ENCODE data around the gene OR10C1. TPM values are rescaled to one million over a fixed set of nuclear protein-coding genes. Genes with fewer than 3 reads are reported as not detected.

Gene OR10C1, protein sequence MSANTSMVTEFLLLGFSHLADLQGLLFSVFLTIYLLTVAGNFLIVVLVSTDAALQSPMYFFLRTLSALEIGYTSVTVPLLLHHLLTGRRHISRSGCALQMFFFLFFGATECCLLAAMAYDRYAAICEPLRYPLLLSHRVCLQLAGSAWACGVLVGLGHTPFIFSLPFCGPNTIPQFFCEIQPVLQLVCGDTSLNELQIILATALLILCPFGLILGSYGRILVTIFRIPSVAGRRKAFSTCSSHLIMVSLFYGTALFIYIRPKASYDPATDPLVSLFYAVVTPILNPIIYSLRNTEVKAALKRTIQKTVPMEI
- polyA plus RNA-seq (2013, experiment 1 of 2): not detected
- polyA plus RNA-seq (2013, experiment 2 of 2): not detected

DNA sequence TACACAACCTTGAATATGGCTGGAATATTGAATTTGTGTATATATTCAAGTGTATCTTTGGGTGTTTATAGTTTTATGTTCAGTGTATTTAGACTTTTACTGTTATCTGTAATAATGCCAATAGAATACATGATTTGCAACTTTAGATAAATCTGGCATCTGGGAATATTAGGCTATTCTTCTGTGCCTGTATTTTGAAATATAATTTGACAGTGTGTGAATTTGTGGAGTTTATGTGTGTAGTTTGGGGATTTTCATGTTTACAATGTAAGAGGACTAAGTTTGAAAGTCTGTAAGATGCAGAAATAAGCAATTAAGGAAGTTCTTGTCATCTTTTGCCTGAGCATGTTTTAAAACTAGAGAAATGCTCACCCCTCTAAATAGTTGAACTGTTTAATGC is at the start of gene OR10C1:
Gene OR10C1 (plus strand): TSS at position 301 of the 400 bp plus-strand sequence. CDS start 710 bp downstream, outside the sequence.
- no peak within 1 kb of the TSS for H3K9ac ChIP-seq (ENCODE audit: low read length)
- no peak within 1 kb of the TSS for H4K8ac ChIP-seq (ENCODE audit: low read length)
- H3K23ac ChIP-seq (ENCODE audit: low read length in 2 of 2): no peak within 1 kb of the TSS
- H2BK15ac ChIP-seq (ENCODE audit: low read depth, poor library complexity, severe bottlenecking): no peak within 1 kb of the TSS
- H3K36me3 ChIP-seq (ENCODE audit: control insufficient read depth in 1 of 2, insufficient read depth in 2 of 2, low read depth in 1 of 2, low read length in 2 of 2): no peaks in the 10 kb centered on the region
- no peak within 1 kb of the TSS for H2BK12ac ChIP-seq (ENCODE audit: low read length in 2 of 2)
- H3K9me3 ChIP-seq (ENCODE audit: control insufficient read depth, low read length): no peaks in the 10 kb centered on the region
- H3K27me3 ChIP-seq (ENCODE audit: control insufficient read depth in 1 of 2, insufficient read depth in 1 of 2, low read length in 2 of 2): no peaks in the 10 kb centered on the region
- no peaks in the 10 kb centered on the region for H3K4me1 ChIP-seq (ENCODE audit: control insufficient read depth, insufficient read depth, low read depth, low read length)
- H3K27ac ChIP-seq (ENCODE audit: low read length, poor library complexity, severe bottlenecking): no peak within 1 kb of the TSS
- H3K18ac ChIP-seq (ENCODE audit: low read depth in 1 of 2, low read length in 2 of 2): no peak within 1 kb of the TSS
- H3K4ac ChIP-seq (ENCODE audit: low read depth in 1 of 2, low read length in 2 of 2): no peak within 1 kb of the TSS
- H3K14ac ChIP-seq (ENCODE audit: low read length in 2 of 2): no peak within 1 kb of the TSS
- H3K4me3 ChIP-seq (ENCODE audit: insufficient read depth in 1 of 2, low read depth in 1 of 2, low read length in 2 of 2): no peak within 1 kb of the TSS
- no peak within 1 kb of the TSS for H3K4me2 ChIP-seq (ENCODE audit: low read length, poor library complexity, severe bottlenecking)
- no peak within 1 kb of the TSS for H2BK120ac ChIP-seq (ENCODE audit: low read depth, low read length)
- H4K91ac ChIP-seq (ENCODE audit: low read length): no peak within 1 kb of the TSS
- H2BK5ac ChIP-seq (ENCODE audit: low read depth, low read length, poor library complexity, severe bottlenecking): no peak within 1 kb of the TSS
- no peak for DNase-seq
- no peaks in the 10 kb centered on the region for H3K79me1 ChIP-seq (replicated peaks; ENCODE audit: low read length, poor library complexity, severe bottlenecking)
- no peak within 1 kb of the TSS for H2AK5ac ChIP-seq (ENCODE audit: low read length, severe bottlenecking)
- no peak within 1 kb of the TSS for H2AFZ ChIP-seq (ENCODE audit: low read depth, low read length)

DNA sequence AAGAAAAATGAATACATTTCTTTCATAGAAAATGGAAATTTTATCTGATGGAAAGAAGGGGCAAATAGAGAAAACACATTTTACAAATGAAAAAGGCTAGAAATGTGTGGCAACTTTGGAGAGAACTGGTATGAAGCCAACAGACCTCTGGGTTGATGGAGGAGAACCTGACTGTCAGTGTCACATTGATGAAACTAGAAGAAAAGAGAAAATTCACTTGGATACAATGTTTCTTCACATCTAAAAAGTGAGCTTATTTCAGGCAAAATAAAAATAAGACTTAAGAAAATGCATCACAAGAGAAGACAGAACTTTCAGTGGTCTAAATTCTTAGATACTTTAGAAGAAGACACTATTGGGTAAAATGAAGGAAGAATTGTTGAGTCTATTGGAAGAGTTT is 43.8 kb upstream of the OR10C1 start, which contains the start of gene OR12D2:
Gene OR12D2 (plus strand): TSS at position 301 of the 400 bp plus-strand sequence. CDS start 1,069 bp downstream, outside the sequence.
- no peak within 1 kb of the TSS for H4K91ac ChIP-seq (ENCODE audit: low read length)
- no peak within 1 kb of the TSS for H3K23ac ChIP-seq (ENCODE audit: low read length in 2 of 2)
- H2BK120ac ChIP-seq (ENCODE audit: low read depth, low read length): no peak within 1 kb of the TSS
- no peak within 1 kb of the TSS for H3K9ac ChIP-seq (ENCODE audit: low read length)
- no peak within 1 kb of the TSS for H2BK12ac ChIP-seq (ENCODE audit: low read length in 2 of 2)
- no peaks in the 10 kb centered on the region for H3K27me3 ChIP-seq (ENCODE audit: control insufficient read depth in 1 of 2, insufficient read depth in 1 of 2, low read length in 2 of 2)
- H3K27ac ChIP-seq (ENCODE audit: low read length, poor library complexity, severe bottlenecking): no peak within 1 kb of the TSS
- H3K4me3 ChIP-seq (ENCODE audit: insufficient read depth in 1 of 2, low read depth in 1 of 2, low read length in 2 of 2): no peak within 1 kb of the TSS
- H2AFZ ChIP-seq (ENCODE audit: low read depth, low read length): no peak within 1 kb of the TSS
- no peak within 1 kb of the TSS for H4K8ac ChIP-seq (ENCODE audit: low read length)
- H2AK5ac ChIP-seq (ENCODE audit: low read length, severe bottlenecking): no peak within 1 kb of the TSS
- no peaks in the 10 kb centered on the region for H3K36me3 ChIP-seq (ENCODE audit: control insufficient read depth in 1 of 2, insufficient read depth in 2 of 2, low read depth in 1 of 2, low read length in 2 of 2)
- H2BK5ac ChIP-seq (ENCODE audit: low read depth, low read length, poor library complexity, severe bottlenecking): no peak within 1 kb of the TSS
- no peaks in the 10 kb centered on the region for H3K4me1 ChIP-seq (ENCODE audit: control insufficient read depth, insufficient read depth, low read depth, low read length)
- DNase-seq: no peak
- no peak within 1 kb of the TSS for H2BK15ac ChIP-seq (ENCODE audit: low read depth, poor library complexity, severe bottlenecking)
- no peak within 1 kb of the TSS for H3K4me2 ChIP-seq (ENCODE audit: low read length, poor library complexity, severe bottlenecking)
- no peak within 1 kb of the TSS for H3K14ac ChIP-seq (ENCODE audit: low read length in 2 of 2)
- no peaks in the 10 kb centered on the region for H3K9me3 ChIP-seq (ENCODE audit: control insufficient read depth, low read length)
- no peaks in the 10 kb centered on the region for H3K79me1 ChIP-seq (replicated peaks; ENCODE audit: low read length, poor library complexity, severe bottlenecking)
- H3K4ac ChIP-seq (ENCODE audit: low read depth in 1 of 2, low read length in 2 of 2): no peak within 1 kb of the TSS
- H3K18ac ChIP-seq (ENCODE audit: low read depth in 1 of 2, low read length in 2 of 2): no peak within 1 kb of the TSS

DNA sequence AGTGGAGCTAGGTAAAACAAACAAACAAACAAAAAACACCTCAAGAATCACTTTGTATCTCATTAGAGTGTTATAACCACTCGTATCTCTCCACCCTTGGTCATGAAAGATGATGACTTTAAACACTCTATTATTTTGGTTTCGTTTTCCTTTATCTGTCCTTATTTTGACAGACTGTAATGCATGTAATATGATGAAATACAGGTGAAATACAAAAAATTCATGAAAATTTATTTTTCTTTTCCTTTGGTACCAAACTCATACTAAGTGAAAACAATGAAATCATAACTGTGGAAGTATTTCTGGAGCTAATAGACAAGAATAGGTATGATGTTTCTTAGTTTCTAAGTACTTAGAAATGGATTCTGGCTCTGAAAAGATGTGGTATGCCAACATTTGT is 39.6 kb upstream of the OR10C1 start:
- H3K27me3 ChIP-seq (ENCODE audit: control insufficient read depth in 1 of 2, insufficient read depth in 1 of 2, low read length in 2 of 2): no peaks in the 10 kb centered on the region
- no peak overlapping the region for H3K14ac ChIP-seq (ENCODE audit: low read length in 2 of 2)
- no peak overlapping the region for H3K9ac ChIP-seq (ENCODE audit: low read length)
- no peak overlapping the region for H3K4me2 ChIP-seq (ENCODE audit: low read length, poor library complexity, severe bottlenecking)
- H2BK15ac ChIP-seq (ENCODE audit: low read depth, poor library complexity, severe bottlenecking): no peak overlapping the region
- no peak overlapping the region for H3K18ac ChIP-seq (ENCODE audit: low read depth in 1 of 2, low read length in 2 of 2)
- H3K4ac ChIP-seq (ENCODE audit: low read depth in 1 of 2, low read length in 2 of 2): no peak overlapping the region
- H3K4me3 ChIP-seq (ENCODE audit: insufficient read depth in 1 of 2, low read depth in 1 of 2, low read length in 2 of 2): no peak overlapping the region
- H3K23ac ChIP-seq (ENCODE audit: low read length in 2 of 2): no peak overlapping the region
- H3K36me3 ChIP-seq (ENCODE audit: control insufficient read depth in 1 of 2, insufficient read depth in 2 of 2, low read depth in 1 of 2, low read length in 2 of 2): no peaks in the 10 kb centered on the region
- H2BK120ac ChIP-seq (ENCODE audit: low read depth, low read length): no peak overlapping the region
- no peak overlapping the region for H2AK5ac ChIP-seq (ENCODE audit: low read length, severe bottlenecking)
- H3K4me1 ChIP-seq (ENCODE audit: control insufficient read depth, insufficient read depth, low read depth, low read length): no peaks in the 10 kb centered on the region
- no peak overlapping the region for H4K91ac ChIP-seq (ENCODE audit: low read length)
- no peak for DNase-seq
- H3K27ac ChIP-seq (ENCODE audit: low read length, poor library complexity, severe bottlenecking): no peak overlapping the region
- H3K9me3 ChIP-seq (ENCODE audit: control insufficient read depth, low read length): no peaks in the 10 kb centered on the region
- no peak overlapping the region for H2BK12ac ChIP-seq (ENCODE audit: low read length in 2 of 2)
- H3K79me1 ChIP-seq (replicated peaks; ENCODE audit: low read length, poor library complexity, severe bottlenecking): no peaks in the 10 kb centered on the region
- no peak overlapping the region for H2AFZ ChIP-seq (ENCODE audit: low read depth, low read length)
- no CpG with 5 or more reads among the region's 2 CpGs for WGBS
- no peak overlapping the region for H4K8ac ChIP-seq (ENCODE audit: low read length)
- no peak overlapping the region for H2BK5ac ChIP-seq (ENCODE audit: low read depth, low read length, poor library complexity, severe bottlenecking)

DNA sequence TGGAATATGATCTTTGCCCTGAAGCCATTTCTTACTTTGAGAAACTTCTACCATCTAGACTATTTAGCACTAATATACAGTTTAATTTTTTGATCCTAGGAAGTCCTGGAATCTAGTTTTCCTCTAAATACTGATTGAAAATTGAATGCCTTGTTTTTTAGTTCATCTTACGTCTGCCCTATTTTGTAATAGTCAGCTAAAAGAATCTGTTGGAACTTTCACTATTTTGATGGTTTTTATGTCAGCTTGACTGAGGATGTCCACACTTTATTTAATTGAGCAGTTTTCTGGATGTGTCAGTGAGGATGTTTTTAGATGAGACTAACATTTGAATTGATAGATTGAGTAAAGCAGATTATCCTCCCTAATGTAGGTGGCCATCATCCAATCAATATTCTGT is 35.3 kb upstream of the OR10C1 start:
- Histone ChIP-seq H2BK5ac (ENCODE audit: low read depth, low read length, poor library complexity, severe bottlenecking) (no peak overlapping the region), H3K4me3 (ENCODE audit: insufficient read depth in 1 of 2, low read depth in 1 of 2, low read length in 2 of 2) (no peak overlapping the region), H3K23ac (ENCODE audit: low read length in 2 of 2) (no peak overlapping the region), H3K18ac (ENCODE audit: low read depth in 1 of 2, low read length in 2 of 2) (no peak overlapping the region), H3K27me3 (ENCODE audit: control insufficient read depth in 1 of 2, insufficient read depth in 1 of 2, low read length in 2 of 2) (no peaks in the 10 kb centered on the region), H3K36me3 (ENCODE audit: control insufficient read depth in 1 of 2, insufficient read depth in 2 of 2, low read depth in 1 of 2, low read length in 2 of 2) (no peaks in the 10 kb centered on the region), H2BK15ac (ENCODE audit: low read depth, poor library complexity, severe bottlenecking) (no peak overlapping the region), H3K4me1 (ENCODE audit: control insufficient read depth, insufficient read depth, low read depth, low read length) (no peaks in the 10 kb centered on the region), H4K91ac (ENCODE audit: low read length) (no peak overlapping the region), H2AFZ (ENCODE audit: low read depth, low read length) (no peak overlapping the region), H4K8ac (ENCODE audit: low read length) (no peak overlapping the region), H2BK120ac (ENCODE audit: low read depth, low read length) (no peak overlapping the region), H3K9ac (ENCODE audit: low read length) (no peak overlapping the region), H3K14ac (ENCODE audit: low read length in 2 of 2) (no peak overlapping the region), H2AK5ac (ENCODE audit: low read length, severe bottlenecking) (no peak overlapping the region), H3K4ac (ENCODE audit: low read depth in 1 of 2, low read length in 2 of 2) (no peak overlapping the region), H3K79me1 (replicated peaks; ENCODE audit: low read length, poor library complexity, severe bottlenecking) (no peaks in the 10 kb centered on the region), H2BK12ac (ENCODE audit: low read length in 2 of 2) (no peak overlapping the region), H3K9me3 (ENCODE audit: control insufficient read depth, low read length) (peaks cover 2% of the 10 kb centered on the region), H3K4me2 (ENCODE audit: low read length, poor library complexity, severe bottlenecking) (no peak overlapping the region), H3K27ac (ENCODE audit: low read length, poor library complexity, severe bottlenecking) (no peak overlapping the region)
- DNase-seq: no peak
- 58% methylated on average over 1 of the region's 1 CpG for WGBS

Data from mesenchymal stem cell (in vitro differentiated cells and primary cell).